Heart left ventricle (tissue), 13 donors: ENCODE results near the gene CCDC61.

Experiments
- CTCF ChIP-seq, 12 donors: fragments of 200-600 bp; sonication (generic) in 4 of 12; IDR thresholded peaks; one replicate each; pipeline versions ENCODE4 v1.5.0 to v1.8.0; 2018 to 2022; ENCODE audit warnings: antibody characterized with exemption in 12 of 12, mild to moderate bottlenecking in 5 of 12
- POLR2A ChIP-seq, 2 donors: fragments of 450-650 bp; IDR thresholded peaks; one replicate each; pipeline ENCODE4 v1.6.1; 2017; ENCODE audit warnings: antibody characterized with exemption in 2 of 2, mild to moderate bottlenecking in 2 of 2, moderate library complexity in 2 of 2
- donor health status: ischemic (EF 13 %, LVEDD 7.1; RV severe dilation, severe dysfunction).
- donor health status: DM: no; HTN: yes; CAD: no.
- donor health status: DM: no; HTN: no; CAD: no.
- donor health status: ischemic (EF 25% LVEDD 6.9; RV normal size, moderate dysfunction).
- donor health status: ischemic (EF 25% LVEDD 5.7; RV mildly dilated, moderate dysfunction).
- donor health status: ischemic (EF 35%, LVEDD 5.7; RV mildly dilated, moderate dysfunction).
- donor health status: nonischemic (EF 11% LVEDD 7.7; RV severe dilation, severe dysfunction).
- donor health status: DM: yes; HTN: yes; CAD: no.
- donor health status: PGD.
- donor health status: ischemic (EF 29% LVEDD 5.4; RV normal size, mild dysfunction).
- donor health status: nonischemic (EF 23%, LVEDD 6.1; RV moderate dilation, normal function).

DNA sequence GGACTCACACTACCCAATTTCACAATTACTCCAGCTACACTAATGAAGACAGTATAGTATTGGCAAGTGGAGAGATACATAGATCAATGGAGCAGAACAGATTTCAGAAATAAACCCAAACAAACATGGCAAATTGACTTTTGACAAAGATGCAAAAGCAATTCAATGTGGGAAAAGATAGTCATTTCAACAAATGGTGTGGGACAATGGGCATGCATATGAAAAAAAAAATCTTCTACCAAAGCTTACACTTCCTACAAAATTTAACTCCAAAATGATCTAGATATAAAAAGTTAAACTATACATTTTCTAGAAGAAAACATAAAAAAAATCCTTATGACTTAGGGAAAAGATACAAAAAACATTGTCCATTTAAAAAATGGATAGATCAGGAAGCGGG is 48.3 kb downstream of the CCDC61 start:
- TF ChIP-seq CTCF (IDR thresholded peaks at IDR 0.05) (no peak), POLR2A (IDR thresholded peaks at IDR 0.05) (no peak)
